Panc1 (cell line): ENCODE measurements around the gene GNAZ.

ENCODE experiments used
- POLR2AphosphoS5 ChIP-seq: IDR thresholded peaks from 2 replicates; pipeline ENCODE4 v1.6.1; 2012; ENCODE audit warnings: mild to moderate bottlenecking, low read depth, low read length, moderate library complexity
- SIN3A ChIP-seq: IDR thresholded peaks from 2 replicates; pipeline ENCODE4 v1.6.1; 2012; ENCODE audit warnings: low read depth, mild to moderate bottlenecking, low read length, moderate library complexity, borderline replicate concordance; ENCODE audit not compliant: insufficient read depth
- TCF7L2 ChIP-seq: IDR thresholded peaks from 2 replicates; pipeline ENCODE4 v1.6.1; 2011; ENCODE audit warnings: mild to moderate bottlenecking, low read depth, low read length, inconsistent platforms
- TF ChIP-seq, protein P1 (sequence below): fragments of 450-650 bp; IDR thresholded peaks from 2 replicates; pipeline ENCODE4 v1.5.1; 2017; ENCODE audit warnings: mild to moderate bottlenecking
- TF ChIP-seq, protein P2 (sequence below), 2 experiments: IDR thresholded peaks; 2 replicates each; pipeline ENCODE4 v1.6.1; 2011 to 2012; ENCODE audit warnings: low read depth in 2 of 2, control low read depth in 1 of 2, low read length in 1 of 2, mild to moderate bottlenecking in 1 of 2, moderate library complexity in 1 of 2; ENCODE audit not compliant: insufficient read depth in 1 of 2

DNA sequence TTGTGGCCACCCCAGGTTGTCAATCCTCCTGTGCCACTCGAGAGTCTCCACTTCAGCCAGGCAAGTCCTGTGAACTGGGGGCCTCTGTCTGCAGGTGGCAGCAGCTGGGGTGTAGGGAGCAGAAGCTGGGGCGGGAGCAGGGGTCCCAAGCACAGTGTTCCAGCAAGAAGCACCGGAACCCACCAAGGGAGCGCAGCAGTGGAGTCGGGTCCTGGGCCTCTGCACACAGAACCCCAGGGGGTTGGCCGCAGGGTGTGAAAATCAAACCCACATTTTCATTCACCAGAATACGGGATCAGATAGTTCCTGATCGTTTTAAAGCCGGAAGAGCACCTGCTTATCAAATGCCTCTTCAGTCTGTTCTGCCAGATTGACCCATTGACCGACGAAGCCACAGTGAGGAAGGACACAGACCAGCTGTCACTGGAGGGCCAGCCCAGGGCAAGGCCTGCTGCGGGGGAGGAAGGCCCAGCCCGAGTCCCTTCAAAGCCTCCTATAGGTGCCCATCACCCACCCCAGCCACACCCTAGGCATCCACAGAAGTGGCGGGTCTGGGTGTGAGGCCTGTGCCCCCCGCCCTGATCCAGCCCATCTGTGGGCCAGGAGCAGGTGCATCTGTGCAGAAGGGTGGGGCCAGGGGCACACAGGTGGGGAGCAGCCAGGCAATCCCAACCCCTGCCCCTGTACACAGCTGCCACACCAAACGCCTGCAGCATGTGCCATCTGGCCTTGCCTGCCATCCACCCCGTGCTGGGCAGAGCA, 37.3 kb downstream of the GNAZ start:
- TF ChIP-seq, protein P1, sequence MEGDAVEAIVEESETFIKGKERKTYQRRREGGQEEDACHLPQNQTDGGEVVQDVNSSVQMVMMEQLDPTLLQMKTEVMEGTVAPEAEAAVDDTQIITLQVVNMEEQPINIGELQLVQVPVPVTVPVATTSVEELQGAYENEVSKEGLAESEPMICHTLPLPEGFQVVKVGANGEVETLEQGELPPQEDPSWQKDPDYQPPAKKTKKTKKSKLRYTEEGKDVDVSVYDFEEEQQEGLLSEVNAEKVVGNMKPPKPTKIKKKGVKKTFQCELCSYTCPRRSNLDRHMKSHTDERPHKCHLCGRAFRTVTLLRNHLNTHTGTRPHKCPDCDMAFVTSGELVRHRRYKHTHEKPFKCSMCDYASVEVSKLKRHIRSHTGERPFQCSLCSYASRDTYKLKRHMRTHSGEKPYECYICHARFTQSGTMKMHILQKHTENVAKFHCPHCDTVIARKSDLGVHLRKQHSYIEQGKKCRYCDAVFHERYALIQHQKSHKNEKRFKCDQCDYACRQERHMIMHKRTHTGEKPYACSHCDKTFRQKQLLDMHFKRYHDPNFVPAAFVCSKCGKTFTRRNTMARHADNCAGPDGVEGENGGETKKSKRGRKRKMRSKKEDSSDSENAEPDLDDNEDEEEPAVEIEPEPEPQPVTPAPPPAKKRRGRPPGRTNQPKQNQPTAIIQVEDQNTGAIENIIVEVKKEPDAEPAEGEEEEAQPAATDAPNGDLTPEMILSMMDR: no peak
- TF ChIP-seq POLR2AphosphoS5 (no peak), TCF7L2 (no peak), SIN3A (no peak)
- TF ChIP-seq, protein P2, sequence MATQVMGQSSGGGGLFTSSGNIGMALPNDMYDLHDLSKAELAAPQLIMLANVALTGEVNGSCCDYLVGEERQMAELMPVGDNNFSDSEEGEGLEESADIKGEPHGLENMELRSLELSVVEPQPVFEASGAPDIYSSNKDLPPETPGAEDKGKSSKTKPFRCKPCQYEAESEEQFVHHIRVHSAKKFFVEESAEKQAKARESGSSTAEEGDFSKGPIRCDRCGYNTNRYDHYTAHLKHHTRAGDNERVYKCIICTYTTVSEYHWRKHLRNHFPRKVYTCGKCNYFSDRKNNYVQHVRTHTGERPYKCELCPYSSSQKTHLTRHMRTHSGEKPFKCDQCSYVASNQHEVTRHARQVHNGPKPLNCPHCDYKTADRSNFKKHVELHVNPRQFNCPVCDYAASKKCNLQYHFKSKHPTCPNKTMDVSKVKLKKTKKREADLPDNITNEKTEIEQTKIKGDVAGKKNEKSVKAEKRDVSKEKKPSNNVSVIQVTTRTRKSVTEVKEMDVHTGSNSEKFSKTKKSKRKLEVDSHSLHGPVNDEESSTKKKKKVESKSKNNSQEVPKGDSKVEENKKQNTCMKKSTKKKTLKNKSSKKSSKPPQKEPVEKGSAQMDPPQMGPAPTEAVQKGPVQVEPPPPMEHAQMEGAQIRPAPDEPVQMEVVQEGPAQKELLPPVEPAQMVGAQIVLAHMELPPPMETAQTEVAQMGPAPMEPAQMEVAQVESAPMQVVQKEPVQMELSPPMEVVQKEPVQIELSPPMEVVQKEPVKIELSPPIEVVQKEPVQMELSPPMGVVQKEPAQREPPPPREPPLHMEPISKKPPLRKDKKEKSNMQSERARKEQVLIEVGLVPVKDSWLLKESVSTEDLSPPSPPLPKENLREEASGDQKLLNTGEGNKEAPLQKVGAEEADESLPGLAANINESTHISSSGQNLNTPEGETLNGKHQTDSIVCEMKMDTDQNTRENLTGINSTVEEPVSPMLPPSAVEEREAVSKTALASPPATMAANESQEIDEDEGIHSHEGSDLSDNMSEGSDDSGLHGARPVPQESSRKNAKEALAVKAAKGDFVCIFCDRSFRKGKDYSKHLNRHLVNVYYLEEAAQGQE (IDR thresholded peaks at IDR 0.05; ENCODE audit: insufficient read depth in 1 of 2, low read depth in 2 of 2, low read length in 1 of 2): no peak
